Left lung (tissue), 10 donors: Measurements from ENCODE around the gene ZNF148. TPM values are rescaled to one million over a fixed set of nuclear protein-coding genes. Genes with fewer than 3 reads are reported as not detected.

Experiments used
- ATAC-seq: fragments of 200-7000 bp; cut with Tn5 transposase; one replicate; pipeline ENCODE4 v1.9.1; 2020; ENCODE audit warnings: moderate library complexity
- DNase-seq, 4 donors: peaks; one replicate each; pipeline ENCODE4 v3.0.0-alpha.2; 2013 to 2020
- H3K27ac ChIP-seq, 2 donors: fragments of 200-600 bp; sonication (generic) in 1 of 2; one replicate each; pipeline versions ENCODE4 v1.5.0 to v1.8.0; 2020 to 2021
- H3K27me3 ChIP-seq, 2 donors: fragments of 200-600 bp; sonication (generic) in 1 of 2; one replicate each; pipeline versions ENCODE4 v1.5.0 to v1.8.0; 2020 to 2021
- H3K36me3 ChIP-seq, 2 donors: fragments of 200-600 bp; sonication (generic) in 1 of 2; one replicate each; pipeline versions ENCODE4 v1.5.0 to v1.8.0; 2020 to 2021
- H3K4me1 ChIP-seq, 2 donors: fragments of 200-600 bp; one replicate each; pipeline ENCODE4 v1.8.0; 2021
- H3K4me3 ChIP-seq, 2 donors: fragments of 200-600 bp; sonication (generic) in 1 of 2; one replicate each; pipeline versions ENCODE4 v1.5.0 to v1.8.0; 2020 to 2021; ENCODE audit warnings: mild to moderate bottlenecking in 1 of 2
- H3K9me3 ChIP-seq, 2 donors: fragments of 200-600 bp; sonication (generic) in 1 of 2; one replicate each; pipeline versions ENCODE4 v1.5.0 to v1.8.0; 2020 to 2021
- intact Hi-C, 2 donors: fragments of 100-400 bp; cut with DNase I; formaldehyde crosslinking; loops; one replicate each; pipeline versions ENCODE4 v1.11.2 to v1.14.2; 2022
- polyA plus RNA-seq, 6 donors: library from polyadenylated mRNA; unstranded; fragments of 120-200 nt; gene quantifications; one replicate each; pipeline ENCODE4 v1.2.1, GENCODE V29; 2013; ENCODE audit not compliant: insufficient read length in 6 of 6
- total RNA-seq, 2 donors: library from RNA; stranded (reverse); fragmentation: NEBNext Ultra II Directional; extraction: Animal tissue kit (Norgen Biotek cat#: 25700); gene quantifications; one replicate each; pipeline ENCODE4 v1.2.1, GENCODE V29; 2021
- TF ChIP-seq, protein P1 (sequence below), 2 donors: fragments of 200-600 bp; sonication (generic) in 1 of 2; IDR thresholded peaks; one replicate each; pipeline versions ENCODE4 v1.5.0 to v1.8.0; 2021; ENCODE audit warnings: antibody characterized with exemption in 2 of 2
- donor health status: DM: no; HTN: yes; CAD: no.
- donor health status: DM: no; HTN: no; CAD: no.

The ZNF148 gene
- total and polyA plus RNA-seq, 8 donors, result 35.2 to 44.9 (median 40.3) TPM

DNA sequence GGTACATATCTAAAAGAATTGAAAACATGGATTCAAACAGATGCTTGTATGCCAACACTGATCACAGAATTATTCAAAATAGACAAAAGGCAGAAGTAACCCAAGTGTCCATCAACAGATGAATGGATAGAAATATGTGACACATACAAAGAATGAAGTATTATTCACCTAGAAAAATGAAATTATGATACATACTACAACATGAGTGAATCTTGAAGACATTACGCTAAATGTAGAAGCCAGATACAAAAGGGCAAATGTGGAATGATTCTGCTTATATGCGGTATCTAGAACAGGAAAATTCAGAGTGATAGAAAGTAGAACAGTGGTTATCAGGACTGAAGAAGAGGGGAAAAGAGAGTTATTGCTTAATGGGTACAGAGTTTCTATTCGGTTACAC is 136.4 kb downstream of the ZNF148 start:
- ATAC-seq, result no peak
- intact Hi-C loops, result no loop called here

DNA sequence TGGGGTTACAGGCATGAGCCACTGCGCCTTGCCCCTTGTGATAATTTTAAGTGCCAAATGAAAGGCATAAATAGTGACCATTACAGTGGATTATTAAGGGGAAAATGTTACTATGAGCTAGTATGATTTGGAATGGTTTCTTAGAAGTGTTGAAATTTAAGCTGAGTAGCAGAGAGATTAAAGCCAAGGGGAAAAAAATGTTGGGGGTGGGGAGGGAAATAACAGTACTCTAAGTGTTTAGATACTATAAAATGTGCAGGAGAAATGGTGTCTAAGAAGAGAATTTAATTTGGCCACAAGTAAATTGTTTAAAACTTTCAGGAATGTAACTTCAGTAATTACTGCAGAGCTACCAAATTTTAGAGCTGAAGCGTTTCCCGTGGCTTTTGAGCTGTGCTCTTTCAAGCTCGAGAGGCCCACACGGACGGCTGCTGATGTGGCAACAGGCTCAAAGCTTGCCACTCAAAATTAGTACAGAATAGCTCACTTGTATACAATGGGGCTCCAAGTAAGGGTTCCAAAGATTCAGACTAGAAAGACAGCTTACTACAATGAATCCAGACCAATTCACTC is 138.7 kb downstream of the ZNF148 start:
- H3K36me3 ChIP-seq, result peaks cover 0 to 31% of the 10 kb centered on the region in 2 donors
- peak; percentile 85 for ATAC-seq

More for the DNA sequence above, 136.4 kb downstream of the ZNF148 start:
- Histone ChIP-seq H3K36me3 (peaks cover 0 to 9% of the 10 kb centered on the region in 2 donors), H3K27ac (no peak overlapping the region), H3K9me3 (no peaks in the 10 kb centered on the region), H3K4me1 (peaks cover 0 to 14% of the 10 kb centered on the region in 2 donors), H3K27me3 (no peaks in the 10 kb centered on the region), H3K4me3 (no peak overlapping the region)
- TF ChIP-seq, protein P1, sequence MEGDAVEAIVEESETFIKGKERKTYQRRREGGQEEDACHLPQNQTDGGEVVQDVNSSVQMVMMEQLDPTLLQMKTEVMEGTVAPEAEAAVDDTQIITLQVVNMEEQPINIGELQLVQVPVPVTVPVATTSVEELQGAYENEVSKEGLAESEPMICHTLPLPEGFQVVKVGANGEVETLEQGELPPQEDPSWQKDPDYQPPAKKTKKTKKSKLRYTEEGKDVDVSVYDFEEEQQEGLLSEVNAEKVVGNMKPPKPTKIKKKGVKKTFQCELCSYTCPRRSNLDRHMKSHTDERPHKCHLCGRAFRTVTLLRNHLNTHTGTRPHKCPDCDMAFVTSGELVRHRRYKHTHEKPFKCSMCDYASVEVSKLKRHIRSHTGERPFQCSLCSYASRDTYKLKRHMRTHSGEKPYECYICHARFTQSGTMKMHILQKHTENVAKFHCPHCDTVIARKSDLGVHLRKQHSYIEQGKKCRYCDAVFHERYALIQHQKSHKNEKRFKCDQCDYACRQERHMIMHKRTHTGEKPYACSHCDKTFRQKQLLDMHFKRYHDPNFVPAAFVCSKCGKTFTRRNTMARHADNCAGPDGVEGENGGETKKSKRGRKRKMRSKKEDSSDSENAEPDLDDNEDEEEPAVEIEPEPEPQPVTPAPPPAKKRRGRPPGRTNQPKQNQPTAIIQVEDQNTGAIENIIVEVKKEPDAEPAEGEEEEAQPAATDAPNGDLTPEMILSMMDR (IDR thresholded peaks at IDR 0.05), result no peak
- DNase-seq, result no peak

DNA sequence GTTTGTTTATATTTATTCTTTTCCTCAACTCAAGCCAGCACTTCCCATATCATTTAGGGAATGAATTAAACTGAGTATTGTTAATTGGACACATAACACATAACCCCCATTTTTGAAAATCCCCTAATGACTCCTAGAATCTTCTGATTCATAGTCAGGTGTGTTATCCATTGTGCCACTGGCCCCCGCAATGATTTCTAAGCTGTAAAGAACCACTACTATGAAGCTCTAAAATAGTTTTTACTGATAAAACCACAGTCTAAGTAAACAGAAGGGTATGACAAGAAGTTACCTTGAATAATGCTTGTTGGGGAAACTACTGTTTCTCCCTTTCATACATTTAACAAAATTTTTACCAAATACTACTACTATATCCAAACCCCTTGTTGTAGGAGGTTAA is 140.3 kb downstream of the ZNF148 start:
- DNase-seq (no peak), ATAC-seq (no peak)
- TF ChIP-seq, protein P1 (IDR thresholded peaks at IDR 0.05), result no peak
- Histone ChIP-seq H3K4me1 (peaks cover 0 to 3% of the 10 kb centered on the region in 2 donors), H3K4me3 (no peak overlapping the region), H3K36me3 (peaks cover 0 to 31% of the 10 kb centered on the region in 2 donors), H3K27me3 (no peaks in the 10 kb centered on the region), H3K9me3 (no peaks in the 10 kb centered on the region), H3K27ac (no peak overlapping the region)
- intact Hi-C loops, result no loop called here

More for the DNA sequence above, 138.7 kb downstream of the ZNF148 start:
- H3K4me1 ChIP-seq, result peaks cover 0 to 14% of the 10 kb centered on the region in 2 donors
- TF ChIP-seq, protein P1 (IDR thresholded peaks at IDR 0.05), result no peak
- no peaks in the 10 kb centered on the region for H3K27me3 ChIP-seq
- no peak overlapping the region for H3K4me3 ChIP-seq
- H3K9me3 ChIP-seq, result no peaks in the 10 kb centered on the region
- DNase-seq, result peak in 3 of 4 donors; percentile 19 to 49 (median 47)
- H3K27ac ChIP-seq, result peak overlapping the region in 1 of 2 donors; percentile 57
- intact Hi-C loops, result no loop called here

DNA sequence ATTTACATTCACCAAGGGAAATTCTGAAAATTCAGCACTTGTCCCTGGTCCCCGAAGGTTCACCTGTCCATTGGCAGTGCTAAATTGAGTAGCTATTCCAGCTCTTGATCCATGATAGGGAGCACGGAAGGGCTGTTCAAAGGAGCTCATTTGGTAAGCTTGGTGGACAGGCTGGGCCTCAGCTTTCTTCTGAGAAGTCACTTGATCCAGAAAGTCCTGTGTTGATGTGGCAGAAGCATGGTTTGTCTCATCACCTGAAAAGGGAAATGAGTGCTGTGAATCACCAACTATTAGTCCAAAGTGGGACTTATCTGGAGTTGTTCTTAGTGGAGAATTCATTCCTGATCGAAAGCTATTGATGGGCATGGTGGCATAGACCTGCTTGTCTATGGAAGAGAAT is 142.7 kb downstream of the ZNF148 start:
- intact Hi-C loops, result no loop called here
- Histone ChIP-seq H3K4me3 (no peak overlapping the region), H3K4me1 (peaks cover 0 to 3% of the 10 kb centered on the region in 2 donors), H3K9me3 (no peaks in the 10 kb centered on the region), H3K36me3 (peaks cover 0 to 30% of the 10 kb centered on the region in 2 donors), H3K27ac (no peak overlapping the region), H3K27me3 (no peaks in the 10 kb centered on the region)
- TF ChIP-seq, protein P1 (IDR thresholded peaks at IDR 0.05), result no peak
- ATAC-seq (no peak), DNase-seq (no peak)

DNA sequence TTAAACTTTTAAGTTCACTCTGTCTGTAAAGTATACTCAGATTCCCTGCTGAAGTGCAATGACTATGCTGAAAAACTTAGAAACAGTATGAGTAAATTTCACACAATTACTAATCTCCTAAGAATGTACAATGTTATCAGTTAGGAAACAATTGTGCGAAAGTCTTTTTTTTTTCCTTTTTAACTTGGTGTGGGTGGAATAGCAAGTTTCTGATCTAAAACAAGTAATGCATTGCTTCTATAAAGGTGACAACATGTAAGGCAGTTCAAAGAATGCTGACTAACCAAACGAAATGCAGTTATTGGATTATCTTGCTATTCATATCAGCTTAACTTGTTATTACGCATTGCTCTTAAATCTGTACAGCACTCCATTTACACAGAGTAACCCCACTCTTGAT is 143.2 kb downstream of the ZNF148 start:
- ATAC-seq (peak; percentile 16), DNase-seq (no peak)
- no peak overlapping the region for H3K27ac ChIP-seq
- H3K4me1 ChIP-seq, result peaks cover 0 to 3% of the 10 kb centered on the region in 2 donors
- H3K9me3 ChIP-seq, result no peaks in the 10 kb centered on the region
- H3K27me3 ChIP-seq, result no peaks in the 10 kb centered on the region
- intact Hi-C loops, result no loop called here
- peaks cover 0 to 26% of the 10 kb centered on the region in 2 donors for H3K36me3 ChIP-seq
- TF ChIP-seq, protein P1 (IDR thresholded peaks at IDR 0.05), result no peak
- no peak overlapping the region for H3K4me3 ChIP-seq
